GM21515 (cell line): ENCODE data around the gene TIGD7.
A peak's percentile ranks its signal among the peaks of the same experiment; 100 is the strongest.
"Not testable (repeated sequence)": the region's sequence is repeated elsewhere in the genome, so short reads cannot be mapped to it uniquely, and the experiment has no call there.

Experiments
- ATAC-seq: cut with Tn5 transposase; IDR thresholded peaks from one replicate; pipeline ENCODE4 v1.9.1; 2021; ENCODE audit not compliant: unreplicated experiment

The TIGD7 gene

GRCh38 chr16:3282730-3283542, 22.3 kb downstream of the TIGD7 start, which contains the start of gene ZNF263:
ZNF263 (plus strand) TSS chr16:3283491; CDS start chr16:3283819, 328 bp downstream.
- peak; percentile 79 for ATAC-seq

- ATAC-seq: peak; percentile 28
These were observed 23.0 kb downstream of the TIGD7 start for GRCh38 chr16:3282103-3282729.

GRCh38 chr16:3281222-3281820, 23.9 kb downstream of the TIGD7 start:
- ATAC-seq: no peak

- no peak for ATAC-seq
These were observed 28.6 kb downstream of the TIGD7 start for GRCh38 chr16:3276679-3277078.

- ATAC-seq: no peak
These were observed 30.3 kb downstream of the TIGD7 start for GRCh38 chr16:3274947-3275346.

- no peak for ATAC-seq
These were observed 30.7 kb downstream of the TIGD7 start for GRCh38 chr16:3274490-3274889.

- ATAC-seq: not testable (repeated sequence)
These were observed 33.9 kb downstream of the TIGD7 start for GRCh38 chr16:3271281-3271680.

GRCh38 chr16:3270718-3271117, 34.5 kb downstream of the TIGD7 start:
- ATAC-seq: not testable (repeated sequence)

GRCh38 chr16:3268294-3268693, 36.9 kb downstream of the TIGD7 start:
- no peak for ATAC-seq

GRCh38 chr16:3266873-3267537, 38.2 kb downstream of the TIGD7 start:
- no peak for ATAC-seq

- peak; percentile 79 for ATAC-seq
These were observed 40.8 kb downstream of the TIGD7 start for GRCh38 chr16:3264137-3265036.

- ATAC-seq: no peak
These were observed 42.7 kb downstream of the TIGD7 start for GRCh38 chr16:3262517-3262916.

- ATAC-seq: no peak
These were observed 45.4 kb downstream of the TIGD7 start for GRCh38 chr16:3259836-3260235.

GRCh38 chr16:3256866-3257465, 48.3 kb downstream of the TIGD7 start:
- ATAC-seq: no peak

- no peak for ATAC-seq
These were observed 48.9 kb downstream of the TIGD7 start, which contains the start of gene MEFV for GRCh38 chr16:3256146-3256865. MEFV (minus strand) TSS chr16:3256633; CDS start chr16:3256587, 46 bp downstream.

- ATAC-seq: no peak
These were observed 50.9 kb downstream of the TIGD7 start for GRCh38 chr16:3254309-3254708.

- ATAC-seq: no peak
These were observed 52.3 kb downstream of the TIGD7 start for GRCh38 chr16:3252967-3253366.

GRCh38 chr16:3249451-3249850, 55.8 kb downstream of the TIGD7 start:
- no peak for ATAC-seq

GRCh38 chr16:3249020-3249419, 56.2 kb downstream of the TIGD7 start:
- no peak for ATAC-seq
